Cardiac muscle cell (in vitro differentiated cells and primary cell): ENCODE results near the gene SRPK2. TPM values are rescaled to one million over a fixed set of nuclear protein-coding genes. Genes with fewer than 3 reads are reported as not detected.

Experiments used
- DNase-seq, 2 donors: peaks; one replicate each; pipeline versions ENCODE4 v3.0.0 to v3.0.0-alpha.2; 2010 to 2017; ENCODE audit warnings: low read depth in 1 of 2, low spot score in 1 of 2
- H3K27ac ChIP-seq: fragments of 200-600 bp; sonication (generic); 2 replicates; pipeline ENCODE4 v1.5.1; 2016
- H3K27me3 ChIP-seq: fragments of 200-600 bp; sonication (generic); 2 replicates; pipeline ENCODE4 v1.6.0; 2016; ENCODE audit warnings: control low read depth
- H3K36me3 ChIP-seq: fragments of 200-600 bp; sonication (generic); 2 replicates; pipeline ENCODE4 v1.5.1; 2016; ENCODE audit warnings: control low read depth
- H3K4me1 ChIP-seq: fragments of 200-600 bp; sonication (generic); 2 replicates; pipeline ENCODE4 v1.8.1; 2017; ENCODE audit warnings: low read depth, mild to moderate bottlenecking, mixed run types
- H3K4me3 ChIP-seq: fragments of 200-600 bp; sonication (generic); 2 replicates; pipeline ENCODE4 v1.5.1; 2016; ENCODE audit warnings: mild to moderate bottlenecking
- H3K9me3 ChIP-seq: fragments of 200-600 bp; sonication (generic); 2 replicates; pipeline ENCODE4 v1.5.1; 2017; ENCODE audit warnings: low read depth, mild to moderate bottlenecking, control low read depth
- CTCF ChIP-seq: IDR thresholded peaks from 2 replicates; pipeline ENCODE4 v1.5.1; 2012; ENCODE audit warnings: low read depth, mild to moderate bottlenecking, low read length
- polyA plus RNA-seq: library from polyadenylated mRNA; unstranded; fragments of >200 nt; fragmentation: Nextera tagmentation; extraction: Ambion mirVana; gene quantifications from 2 replicates; pipeline ENCODE4 v1.2.1, GENCODE V29; 2016
- total RNA-seq: library from RNA; depleted of rRNA; stranded (reverse); fragments of >200 nt; gene quantifications from 2 replicates; pipeline ENCODE4 v1.2.3, GENCODE V29; 2016

Gene SRPK2
- total and polyA plus RNA-seq, 2 experiments from 2014 or later = 35.4 to 37.1 TPM

- Histone ChIP-seq H3K4me1 (peaks cover 10% of the 10 kb centered on the region), H3K36me3 (no peaks in the 10 kb centered on the region), H3K27ac (no peak overlapping the region), H3K27me3 (no peaks in the 10 kb centered on the region), H3K9me3 (no peaks in the 10 kb centered on the region), H3K4me3 (no peak overlapping the region)
- no peak for TF ChIP-seq CTCF
- no peak for DNase-seq
Measured at GRCh38 chr7:105230486-105230885, 158.2 kb downstream of the SRPK2 start.

GRCh38 chr7:105229641-105230040 is 159.1 kb downstream of the SRPK2 start:
- Histone ChIP-seq H3K9me3 (no peaks in the 10 kb centered on the region), H3K27ac (no peak overlapping the region), H3K27me3 (no peaks in the 10 kb centered on the region), H3K4me3 (no peak overlapping the region), H3K4me1 (peaks cover 7% of the 10 kb centered on the region), H3K36me3 (no peaks in the 10 kb centered on the region)
- TF ChIP-seq CTCF = no peak
- DNase-seq = no peak

GRCh38 chr7:105228555-105228954 is 160.2 kb downstream of the SRPK2 start:
- Histone ChIP-seq H3K4me3 (no peak overlapping the region), H3K9me3 (no peaks in the 10 kb centered on the region)
- no peak for TF ChIP-seq CTCF

GRCh38 chr7:105227391-105227790 is 161.3 kb downstream of the SRPK2 start:
- DNase-seq = no peak
- TF ChIP-seq CTCF = no peak
- no peak overlapping the region for H3K27ac ChIP-seq
- no peaks in the 10 kb centered on the region for H3K4me1 ChIP-seq
- no peak overlapping the region for H3K4me3 ChIP-seq
- H3K36me3 ChIP-seq = no peaks in the 10 kb centered on the region
- H3K9me3 ChIP-seq = no peaks in the 10 kb centered on the region
- H3K27me3 ChIP-seq = no peaks in the 10 kb centered on the region

More at GRCh38 chr7:105228555-105228954, 160.2 kb downstream of the SRPK2 start:
- Histone ChIP-seq H3K4me1 (no peaks in the 10 kb centered on the region), H3K27me3 (no peaks in the 10 kb centered on the region), H3K36me3 (no peaks in the 10 kb centered on the region), H3K27ac (no peak overlapping the region)
- DNase-seq = no peak

- no peaks in the 10 kb centered on the region for H3K36me3 ChIP-seq
- no peak overlapping the region for H3K4me3 ChIP-seq
- no peaks in the 10 kb centered on the region for H3K9me3 ChIP-seq
- no peak overlapping the region for H3K27ac ChIP-seq
- H3K27me3 ChIP-seq = no peaks in the 10 kb centered on the region
- no peak for TF ChIP-seq CTCF
- no peaks in the 10 kb centered on the region for H3K4me1 ChIP-seq
- peak in 1 of 2 donors; percentile 85 for DNase-seq
Measured at GRCh38 chr7:105224884-105225651, 163.7 kb downstream of the SRPK2 start.
